SJCRH30 (cell line): Measurements from ENCODE around the gene TTC27. TPM values are rescaled to one million over a fixed set of nuclear protein-coding genes. Genes with fewer than 3 reads are reported as not detected.

Experiments used
- DNase-seq, 2 experiments: peaks; one replicate each; pipeline ENCODE4 v3.0.0-alpha.2; 2015 to 2020
- H3K27ac ChIP-seq: fragments of 250-450 bp; sonication (Bioruptor Pico); 2 replicates; pipeline ENCODE4 v1.5.1; 2020; ENCODE audit warnings: mild to moderate bottlenecking, moderate library complexity
- H3K27me3 ChIP-seq: fragments of 250-450 bp; sonication (Bioruptor Pico); 2 replicates; pipeline ENCODE4 v1.5.1; 2020; ENCODE audit warnings: mild to moderate bottlenecking, moderate library complexity
- H3K36me3 ChIP-seq: fragments of 250-450 bp; sonication (Bioruptor Pico); 2 replicates; pipeline ENCODE4 v1.5.1; 2020; ENCODE audit warnings: mild to moderate bottlenecking, moderate library complexity
- H3K4me1 ChIP-seq: fragments of 250-450 bp; sonication (Bioruptor Pico); 2 replicates; pipeline ENCODE4 v1.5.1; 2020; ENCODE audit warnings: mild to moderate bottlenecking, moderate library complexity
- H3K4me3 ChIP-seq: fragments of 250-450 bp; sonication (Bioruptor Pico); 2 replicates; pipeline ENCODE4 v1.5.1; 2020; ENCODE audit warnings: mild to moderate bottlenecking, moderate library complexity
- H3K9me3 ChIP-seq: fragments of 250-450 bp; sonication (Bioruptor Pico); replicated peaks from 2 replicates; pipeline ENCODE4 v1.5.1; 2020; ENCODE audit warnings: mild to moderate bottlenecking, moderate library complexity
- total RNA-seq: library from RNA; depleted of rRNA; stranded (reverse); fragments of >200 nt; shearing (Covaris generic); gene quantifications from 2 replicates; pipeline ENCODE4 v1.2.3, GENCODE V29; 2014; rRNA removed

TTC27 gene
- total RNA-seq: 25.2 and 35.3 TPM in 2 replicates

DNA sequence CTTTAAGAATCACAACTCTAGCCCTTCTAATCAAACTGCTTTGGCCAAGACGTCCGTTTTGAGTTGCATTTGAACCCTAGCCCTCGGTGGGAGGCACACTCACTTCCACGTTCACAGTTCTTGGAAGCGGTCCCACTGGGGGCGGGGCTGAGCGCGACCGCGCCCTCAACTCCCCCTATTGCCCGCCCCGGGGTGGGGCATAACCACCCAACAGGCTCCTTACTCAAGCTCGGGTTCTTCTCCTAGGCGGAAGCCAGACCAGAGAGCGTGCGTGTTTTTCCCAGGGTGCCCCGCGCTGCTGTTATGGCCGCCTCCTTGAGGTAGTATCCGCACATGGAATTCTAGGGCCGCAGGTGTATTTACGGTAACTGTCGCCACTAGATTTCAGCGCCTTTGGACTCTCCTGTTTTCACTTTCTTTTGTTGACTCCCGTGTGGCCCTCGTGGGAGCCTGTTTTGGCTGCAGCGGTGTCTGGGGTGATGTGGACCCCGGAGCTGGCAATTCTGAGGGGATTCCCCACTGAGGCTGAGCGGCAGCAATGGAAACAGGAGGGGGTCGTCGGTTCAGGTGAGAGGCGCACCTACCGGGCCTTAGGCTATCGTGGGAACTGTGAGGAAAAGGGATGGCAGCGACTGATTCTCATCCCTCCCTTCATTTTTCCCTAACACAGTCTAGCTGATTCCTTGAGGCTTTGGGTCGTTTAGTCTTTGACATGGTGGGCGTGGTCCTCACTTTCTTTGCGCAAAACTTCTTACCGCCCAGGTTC, at the start of gene TTC27:
TTC27 (plus strand) TSS at position 237 of the 766 bp plus-strand sequence; CDS start at position 480, 243 bp downstream.
- Histone ChIP-seq H3K27me3 (no peaks in the 10 kb centered on the region), H3K36me3 (peaks cover 2% of the 10 kb centered on the region; the same call in 1 of the 2 replicates), H3K4me1 (0 out of 2 replicates have a peak, but pooled peaks cover 3% of the 10 kb centered on the region), H3K27ac (no peak within 1 kb of the TSS), H3K9me3 (no peaks in the 10 kb centered on the region), H3K4me3 (peak within 1 kb of the TSS; percentile 70)
- peak; percentile 96 to 97 for DNase-seq

GRCh38 chr2:32591669-32592463, 36.0 kb upstream of the TTC27 start:
- Histone ChIP-seq H3K36me3 (peaks cover 21% of the 10 kb centered on the region), H3K27ac (no peak overlapping the region), H3K4me1 (no peaks in the 10 kb centered on the region), H3K4me3 (no peak overlapping the region), H3K27me3 (no peaks in the 10 kb centered on the region), H3K9me3 (no peaks in the 10 kb centered on the region)
- DNase-seq: no peak

DNA sequence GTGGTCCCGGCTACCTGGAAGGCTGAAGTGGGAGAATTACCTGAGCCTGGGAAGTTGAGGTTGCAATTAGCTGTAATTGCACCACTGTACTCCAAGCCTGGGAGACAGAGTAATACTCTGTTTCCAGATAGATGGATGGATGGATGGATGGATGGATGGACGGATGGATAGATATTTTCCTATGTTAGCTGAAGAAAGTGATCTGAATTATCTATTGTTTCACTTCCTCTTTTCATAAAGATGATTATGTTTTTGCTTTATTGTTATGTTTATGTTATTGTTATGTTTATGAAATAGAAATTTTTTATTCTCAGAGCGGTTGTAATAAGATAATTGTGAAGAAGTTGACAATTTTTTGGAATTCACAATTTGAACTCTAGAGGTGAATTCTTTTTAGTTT, 33.3 kb upstream of the TTC27 start:
- no peak for DNase-seq
- no peaks in the 10 kb centered on the region for H3K9me3 ChIP-seq
- no peaks in the 10 kb centered on the region for H3K4me1 ChIP-seq
- no peak overlapping the region for H3K4me3 ChIP-seq
- H3K27ac ChIP-seq: no peak overlapping the region
- H3K36me3 ChIP-seq: peaks cover 24% of the 10 kb centered on the region
- no peaks in the 10 kb centered on the region for H3K27me3 ChIP-seq

DNA sequence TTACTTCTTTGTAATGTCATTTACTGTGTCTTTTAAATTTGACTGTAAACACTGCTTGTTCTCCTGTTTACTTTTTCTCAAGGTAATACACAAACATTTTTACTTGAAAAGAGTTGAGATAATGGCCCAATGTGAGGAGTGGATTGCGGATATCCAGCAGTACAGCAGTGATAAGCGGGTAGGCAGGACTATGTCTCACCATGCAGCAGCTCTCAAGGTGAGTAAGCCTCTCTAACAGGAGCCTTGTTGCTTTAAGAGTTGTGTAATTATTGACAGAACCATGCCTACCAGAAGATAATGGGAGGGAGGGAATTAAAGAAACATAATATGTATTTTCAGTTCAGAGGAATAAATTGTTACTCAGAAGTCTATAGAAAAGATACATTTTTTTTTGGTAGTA, 16.5 kb upstream of the TTC27 start:
- Histone ChIP-seq H3K27me3 (no peaks in the 10 kb centered on the region), H3K4me1 (no peaks in the 10 kb centered on the region), H3K27ac (no peak overlapping the region), H3K4me3 (no peak overlapping the region), H3K36me3 (peaks cover 70% of the 10 kb centered on the region), H3K9me3 (no peaks in the 10 kb centered on the region)
- DNase-seq: no peak

- Histone ChIP-seq H3K36me3 (peaks cover 70% of the 10 kb centered on the region), H3K4me3 (no peak overlapping the region), H3K9me3 (no peaks in the 10 kb centered on the region), H3K4me1 (no peaks in the 10 kb centered on the region), H3K27ac (no peak overlapping the region), H3K27me3 (no peaks in the 10 kb centered on the region)
- DNase-seq: no peak
Observed at GRCh38 chr2:32611771-32612170, 16.1 kb upstream of the TTC27 start.

- Histone ChIP-seq H3K27ac (no peak overlapping the region), H3K36me3 (peaks cover 67% of the 10 kb centered on the region), H3K9me3 (no peaks in the 10 kb centered on the region), H3K4me1 (no peaks in the 10 kb centered on the region), H3K27me3 (no peaks in the 10 kb centered on the region), H3K4me3 (no peak overlapping the region)
- no peak for DNase-seq
Observed at GRCh38 chr2:32614084-32614483, 13.8 kb upstream of the TTC27 start.

- no peak for DNase-seq
- H3K27me3 ChIP-seq: no peaks in the 10 kb centered on the region
- H3K4me3 ChIP-seq: no peak overlapping the region
- no peak overlapping the region for H3K27ac ChIP-seq
- peaks cover 51% of the 10 kb centered on the region for H3K36me3 ChIP-seq
- no peaks in the 10 kb centered on the region for H3K9me3 ChIP-seq
- H3K4me1 ChIP-seq: no peaks in the 10 kb centered on the region
Observed at GRCh38 chr2:32617599-32618189, 10.2 kb upstream of the TTC27 start.

GRCh38 chr2:32622570-32623310, 5.1 kb upstream of the TTC27 start:
- H3K4me3 ChIP-seq: no peak overlapping the region
- H3K9me3 ChIP-seq: no peaks in the 10 kb centered on the region
- no peak overlapping the region for H3K27ac ChIP-seq
- H3K27me3 ChIP-seq: no peaks in the 10 kb centered on the region
- DNase-seq: no peak
- H3K4me1 ChIP-seq: 0 out of 2 replicates have a peak, but pooled peaks cover 3% of the 10 kb centered on the region
- peaks cover 19% of the 10 kb centered on the region; the same call in 1 of the 2 replicates for H3K36me3 ChIP-seq

- Histone ChIP-seq H3K4me1 (0 out of 2 replicates have a peak, but pooled peaks cover 3% of the 10 kb centered on the region), H3K9me3 (no peaks in the 10 kb centered on the region), H3K36me3 (peaks cover 15% of the 10 kb centered on the region; the same call in 1 of the 2 replicates), H3K27me3 (no peaks in the 10 kb centered on the region), H3K27ac (no peak overlapping the region), H3K4me3 (no peak overlapping the region)
- DNase-seq: no peak
Observed at GRCh38 chr2:32623311-32623706, 4.5 kb upstream of the TTC27 start.

GRCh38 chr2:32624812-32625211, 3.0 kb upstream of the TTC27 start:
- H3K27me3 ChIP-seq: no peaks in the 10 kb centered on the region
- H3K4me1 ChIP-seq: 0 out of 2 replicates have a peak, but pooled peaks cover 3% of the 10 kb centered on the region
- DNase-seq: no peak
- H3K9me3 ChIP-seq: no peaks in the 10 kb centered on the region
- peaks cover 9% of the 10 kb centered on the region; the same call in 1 of the 2 replicates for H3K36me3 ChIP-seq
- no peak overlapping the region for H3K27ac ChIP-seq
- no peak overlapping the region for H3K4me3 ChIP-seq

DNA sequence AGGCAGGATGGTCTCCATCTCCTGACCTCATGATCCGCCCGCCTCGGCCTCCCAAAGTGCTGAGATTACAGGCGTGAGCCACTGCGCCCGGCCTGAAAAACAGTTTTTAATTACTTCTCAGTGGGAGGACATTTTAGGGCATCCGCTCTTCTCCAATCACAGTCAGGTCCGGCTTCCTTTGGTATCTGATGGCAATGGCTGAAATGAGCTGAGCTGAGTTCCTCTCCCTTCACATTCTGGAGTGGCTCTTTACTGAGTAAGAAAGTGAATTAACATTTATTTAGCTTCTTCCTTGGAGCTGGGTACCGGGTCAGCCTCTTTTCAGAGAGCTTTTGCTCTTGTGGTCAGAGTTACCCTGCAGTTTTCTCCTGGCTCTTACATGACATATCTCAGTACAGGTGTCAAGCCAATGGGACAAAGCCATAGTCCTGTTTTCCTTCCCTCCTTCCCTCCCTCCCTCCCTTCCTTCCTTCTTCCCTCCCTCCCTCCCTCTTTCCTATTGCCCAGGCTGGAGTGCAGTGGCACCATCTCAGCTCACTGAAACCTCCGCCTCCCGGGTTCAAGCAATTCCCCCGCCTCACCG, 1.1 kb upstream of the TTC27 start:
- Histone ChIP-seq H3K36me3 (peaks cover 4% of the 10 kb centered on the region; the same call in 1 of the 2 replicates), H3K9me3 (no peaks in the 10 kb centered on the region), H3K27ac (no peak overlapping the region), H3K27me3 (no peaks in the 10 kb centered on the region), H3K4me3 (no peak overlapping the region), H3K4me1 (0 out of 2 replicates have a peak, but pooled peaks cover 3% of the 10 kb centered on the region)
- no peak for DNase-seq

- Histone ChIP-seq H3K4me1 (0 out of 2 replicates have a peak, but pooled peaks cover 3% of the 10 kb centered on the region), H3K4me3 (peak overlapping the region; percentile 70), H3K9me3 (no peaks in the 10 kb centered on the region), H3K27ac (no peak overlapping the region), H3K27me3 (no peaks in the 10 kb centered on the region), H3K36me3 (peaks cover 2% of the 10 kb centered on the region; the same call in 1 of the 2 replicates)
- DNase-seq: no peak
Observed at GRCh38 chr2:32627441-32627813, 423 bp upstream of the TTC27 start.

DNA sequence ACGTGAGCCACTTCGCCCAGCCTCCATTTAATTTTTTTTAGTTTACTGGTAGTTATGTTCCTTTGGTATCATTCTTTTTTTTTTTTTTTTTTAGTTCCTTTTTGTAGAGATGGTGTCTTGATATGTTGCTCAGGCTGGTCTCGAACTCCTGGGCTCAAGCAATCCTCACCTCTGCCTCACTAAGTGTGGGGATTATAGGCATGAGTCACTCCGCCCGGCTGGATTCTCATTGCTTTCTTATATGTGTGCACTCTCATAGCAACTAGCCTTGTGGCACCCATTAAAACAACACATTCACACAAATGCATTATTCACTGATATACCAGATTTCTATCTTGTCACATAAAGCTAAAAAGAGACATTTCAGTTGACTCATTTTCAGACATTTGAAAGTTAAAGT, 4.2 kb downstream of the TTC27 start:
- peaks cover 18% of the 10 kb centered on the region; the same call in 1 of the 2 replicates for H3K36me3 ChIP-seq
- H3K4me3 ChIP-seq: no peak overlapping the region
- H3K27me3 ChIP-seq: no peaks in the 10 kb centered on the region
- H3K9me3 ChIP-seq: no peaks in the 10 kb centered on the region
- DNase-seq: peak; percentile 14 to 17
- H3K27ac ChIP-seq: no peak overlapping the region
- no peaks in the 10 kb centered on the region for H3K4me1 ChIP-seq

DNA sequence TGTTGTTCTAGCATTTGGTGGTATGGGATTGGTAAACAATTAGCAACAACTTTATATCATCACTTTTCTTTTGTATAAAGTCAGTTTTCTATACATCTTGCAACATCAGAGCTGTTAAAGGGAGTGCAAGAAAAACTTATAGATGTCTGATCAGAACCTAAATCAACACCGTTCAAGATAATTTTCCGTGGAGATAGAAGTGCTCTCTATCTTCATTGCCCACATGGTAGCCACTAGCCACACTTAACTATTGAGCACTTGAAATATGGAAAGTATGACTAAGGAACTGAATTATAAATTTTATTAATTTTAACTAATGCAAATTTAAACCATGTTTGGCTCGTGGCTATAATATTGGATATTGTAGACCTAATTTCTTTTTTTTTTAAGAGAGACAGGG, 5.2 kb downstream of the TTC27 start:
- H3K27ac ChIP-seq: no peak overlapping the region
- H3K9me3 ChIP-seq: no peaks in the 10 kb centered on the region
- H3K36me3 ChIP-seq: peaks cover 23% of the 10 kb centered on the region
- no peaks in the 10 kb centered on the region for H3K4me1 ChIP-seq
- no peak overlapping the region for H3K4me3 ChIP-seq
- DNase-seq: no peak
- no peaks in the 10 kb centered on the region for H3K27me3 ChIP-seq
